Stromal cell of bone marrow (primary cell): Measurements from ENCODE around the gene MTMR11.

Experiments used
- DNase-seq: peaks from one replicate; pipeline ENCODE4 v3.0.0-alpha.2; 2012; ENCODE audit warnings: low read depth

Gene MTMR11

DNA sequence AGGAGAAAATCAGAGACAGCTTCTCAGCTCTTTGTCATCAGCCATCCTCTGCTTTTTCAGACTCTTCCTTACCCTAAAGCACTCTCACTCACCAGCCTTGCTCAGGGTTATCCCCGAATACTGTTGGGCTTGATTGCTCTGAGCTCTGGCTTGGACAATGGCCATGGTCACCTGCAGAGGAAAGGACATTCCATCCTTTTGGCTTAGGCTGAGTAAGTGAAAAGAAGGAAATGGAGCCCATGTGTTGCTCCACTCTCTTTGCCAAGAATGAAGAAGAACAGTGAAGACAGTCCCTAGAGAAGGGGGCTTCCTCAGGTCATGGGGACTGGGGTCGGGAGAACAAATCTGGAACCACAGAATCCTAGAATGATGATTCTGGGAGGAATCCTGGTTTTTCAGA, 2.3 kb downstream of the MTMR11 start:
- DNase-seq, result no peak

- no peak for DNase-seq
These were observed 3.5 kb downstream of the MTMR11 start for GRCh38 chr1:149933208-149933607.

DNA sequence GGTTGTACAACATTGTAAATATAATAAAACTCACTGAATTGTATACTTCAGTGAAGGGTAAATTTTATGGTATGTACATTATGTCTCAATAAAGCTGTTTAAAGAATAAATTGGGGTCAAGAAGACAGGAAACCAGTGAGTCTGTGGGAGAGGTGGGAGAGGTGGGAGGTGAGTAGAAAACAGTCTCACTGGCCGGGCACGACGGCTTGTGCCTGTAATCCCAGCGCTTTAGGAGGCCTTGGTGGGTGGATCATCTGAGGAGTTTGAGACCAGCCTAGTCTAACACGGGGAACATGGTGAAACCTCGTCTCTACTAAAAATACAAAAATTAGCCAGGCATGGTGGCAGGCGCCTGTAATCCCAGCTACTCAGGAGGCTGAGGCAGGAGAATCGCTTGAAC, 4.2 kb downstream of the MTMR11 start:
- DNase-seq, result no peak

GRCh38 chr1:149931212-149931790, 5.4 kb downstream of the MTMR11 start:
- no peak for DNase-seq

DNA sequence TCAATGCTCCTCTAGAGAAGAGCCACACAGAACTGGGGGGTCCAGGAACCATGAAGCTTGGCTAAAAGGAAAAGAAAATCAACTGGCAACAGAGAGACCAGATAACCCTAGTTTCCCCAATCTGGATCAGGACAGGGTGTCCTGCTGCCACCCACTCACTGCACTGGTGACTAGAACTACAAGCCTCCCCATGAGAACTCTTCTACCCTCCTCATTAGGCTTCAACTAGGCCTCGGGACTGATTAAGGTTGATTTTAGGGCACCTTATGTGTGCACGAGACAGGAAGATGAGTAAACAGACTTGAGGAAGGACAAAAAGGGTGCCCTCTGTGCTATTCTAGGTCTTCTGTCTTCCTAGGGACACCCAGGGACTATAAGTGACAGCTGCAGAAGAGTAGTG, 6.8 kb downstream of the MTMR11 start:
- no peak for DNase-seq

DNA sequence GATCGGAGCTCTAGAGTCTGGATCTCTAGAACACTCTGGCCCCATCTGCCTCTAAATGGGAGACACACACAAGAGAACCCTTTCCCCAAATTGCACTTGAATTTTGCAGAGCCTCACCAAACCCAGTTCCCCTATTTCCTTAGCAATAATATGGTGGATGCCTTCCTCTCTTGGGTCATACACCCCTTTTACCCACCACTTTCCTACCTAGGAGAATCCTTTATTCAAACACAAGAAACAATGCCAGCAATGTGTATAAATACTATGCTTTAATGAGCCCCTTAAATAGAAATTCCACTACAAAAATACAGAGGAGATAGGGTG, 8.3 kb downstream of the MTMR11 start:
- DNase-seq, result no peak

DNA sequence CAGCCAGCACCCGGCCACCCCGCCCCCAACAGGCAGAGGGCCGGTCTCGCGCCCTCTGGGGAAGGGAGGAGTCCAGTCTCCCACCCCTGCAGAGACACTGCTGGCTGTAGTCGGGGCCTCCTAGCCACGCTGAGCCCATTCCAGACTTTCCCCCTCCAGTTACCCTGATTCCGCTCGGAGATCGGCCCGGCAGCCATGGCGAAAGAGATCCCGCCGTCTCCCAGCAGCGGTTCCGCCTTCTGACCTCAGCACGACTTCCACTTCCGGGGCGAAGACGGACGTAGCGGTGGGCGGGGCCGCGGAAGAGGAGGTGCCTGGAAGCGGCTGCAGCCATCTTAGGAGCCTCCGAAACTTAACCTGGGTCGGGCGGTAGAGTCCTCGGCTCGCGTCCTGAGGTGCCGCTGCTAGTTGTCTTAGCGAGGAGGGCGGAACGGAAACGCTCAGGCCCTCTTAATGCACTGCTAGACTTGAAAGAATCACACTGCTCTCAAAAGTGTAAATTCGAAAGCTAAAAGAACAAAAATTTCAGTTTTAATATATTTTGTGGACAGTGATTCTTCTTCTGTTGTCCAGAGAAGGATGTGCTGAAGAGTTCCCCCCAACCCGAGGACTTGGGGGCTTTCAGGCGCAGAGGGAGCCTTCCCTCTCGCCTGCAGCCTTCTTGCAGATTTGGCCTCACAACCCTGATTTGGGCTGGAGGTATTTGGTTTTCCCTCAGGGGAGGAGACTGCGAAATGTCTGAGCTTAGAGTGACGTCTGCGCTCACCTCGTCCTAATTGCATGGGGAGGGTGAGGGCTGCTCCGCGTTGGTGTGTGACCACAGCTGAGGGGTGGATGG, 8.9 kb downstream of the MTMR11 start, which contains the start of gene SF3B4:
Gene SF3B4 (minus strand): TSS at position 241 of the 838 bp plus-strand sequence. CDS start 44 bp downstream, at position 197.
- peak; percentile 85 for DNase-seq

GRCh38 chr1:149927056-149927562, 9.6 kb downstream of the MTMR11 start:
- no peak for DNase-seq

GRCh38 chr1:149926296-149926695, 10.4 kb downstream of the MTMR11 start:
- DNase-seq, result no peak

- DNase-seq, result no peak
These were observed 10.9 kb downstream of the MTMR11 start for GRCh38 chr1:149925751-149926150.

GRCh38 chr1:149925345-149925744, 11.3 kb downstream of the MTMR11 start:
- DNase-seq, result no peak

- no peak for DNase-seq
These were observed 13.1 kb downstream of the MTMR11 start for GRCh38 chr1:149923626-149924025.

DNA sequence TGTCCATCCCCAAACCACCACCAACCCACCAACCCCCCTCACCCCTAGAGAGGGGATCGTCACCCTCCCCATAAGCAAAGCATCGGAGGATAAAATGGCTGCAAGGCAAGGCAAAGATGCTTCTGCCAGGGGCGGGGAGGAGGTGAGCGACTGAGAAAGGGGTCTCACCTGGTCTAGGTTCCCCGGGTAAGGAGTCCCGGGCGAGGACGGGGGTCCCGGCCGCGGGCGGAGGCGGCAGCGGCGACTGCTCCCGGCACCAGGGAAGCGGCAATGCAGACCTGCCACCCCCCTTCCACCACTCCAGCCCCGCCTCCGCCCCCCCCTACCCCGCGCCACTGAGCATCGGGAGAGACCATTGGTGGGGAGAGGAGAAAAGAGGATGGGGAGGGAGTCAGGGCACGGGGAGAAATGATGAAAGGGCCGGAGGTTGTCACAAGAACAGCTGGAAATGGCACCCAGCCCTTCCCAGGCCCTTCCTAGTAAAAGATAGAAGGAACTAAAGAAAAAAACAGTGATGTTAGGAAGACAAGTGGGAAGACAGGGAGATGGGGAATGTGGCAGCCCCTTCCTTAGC, 19.0 kb downstream of the MTMR11 start, which contains the start of gene SV2A:
Gene SV2A (minus strand): TSS at position 274 of the 574 bp plus-strand sequence. CDS start 4,004 bp downstream, outside the sequence.
- DNase-seq, result peak; percentile 41

DNA sequence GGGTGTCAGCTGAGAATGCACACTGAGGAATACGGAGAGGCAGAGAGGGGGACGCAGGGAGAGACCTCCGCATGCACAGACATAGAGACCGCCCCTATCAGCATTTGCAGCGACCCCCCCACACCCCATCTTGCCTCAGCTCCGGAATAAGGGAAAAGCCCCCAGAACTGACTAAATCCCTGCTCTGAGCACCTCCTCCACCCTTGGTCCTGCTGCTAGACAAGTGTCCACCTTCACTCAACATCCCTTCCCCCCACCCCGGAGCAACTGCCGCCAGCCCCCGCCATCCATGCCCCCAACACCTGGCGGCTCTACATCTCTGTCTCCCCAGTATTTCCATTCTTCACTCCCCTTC, 19.8 kb downstream of the MTMR11 start:
- DNase-seq, result no peak

- DNase-seq, result no peak
These were observed 20.3 kb downstream of the MTMR11 start for GRCh38 chr1:149916193-149916897.

DNA sequence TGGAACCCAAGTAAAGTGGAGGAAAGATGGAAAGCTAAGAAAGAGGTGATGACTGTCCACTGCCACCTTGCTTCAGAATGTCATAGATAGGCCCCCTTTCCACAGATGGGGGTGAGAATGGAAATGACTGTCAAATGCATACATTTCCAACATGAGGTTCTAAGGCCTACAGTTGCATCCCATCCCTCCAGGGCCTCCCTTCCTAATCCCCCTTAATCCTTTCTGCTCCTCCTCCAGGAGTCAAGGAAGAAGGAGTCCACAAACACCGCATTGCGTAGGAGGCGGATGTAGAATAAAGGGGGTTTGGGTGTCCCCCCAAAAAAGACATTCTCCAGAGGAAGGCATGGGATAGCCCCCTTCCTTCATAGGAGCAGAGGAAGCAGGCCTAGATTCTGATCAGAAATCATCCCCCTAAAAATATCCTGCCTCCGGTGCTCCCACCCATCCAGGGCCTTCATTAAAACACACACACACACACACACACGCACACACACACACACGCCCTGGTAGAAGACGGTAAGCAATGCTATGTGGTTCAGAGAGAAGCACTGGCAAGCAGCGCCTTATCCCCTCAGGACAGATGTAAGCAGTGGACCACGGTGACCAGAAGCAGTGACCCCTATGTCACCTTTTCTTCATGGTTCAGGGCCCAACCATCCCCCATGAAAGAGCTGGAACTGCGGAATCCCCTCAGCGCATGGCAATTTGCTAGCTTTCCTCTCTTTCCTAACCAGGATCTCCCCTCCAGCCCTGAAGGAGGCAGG, 21.1 kb downstream of the MTMR11 start:
- no peak for DNase-seq

GRCh38 chr1:149914545-149914944, 22.1 kb downstream of the MTMR11 start:
- no peak for DNase-seq

- no peak for DNase-seq
These were observed 30.1 kb downstream of the MTMR11 start for GRCh38 chr1:149906570-149907075.

DNA sequence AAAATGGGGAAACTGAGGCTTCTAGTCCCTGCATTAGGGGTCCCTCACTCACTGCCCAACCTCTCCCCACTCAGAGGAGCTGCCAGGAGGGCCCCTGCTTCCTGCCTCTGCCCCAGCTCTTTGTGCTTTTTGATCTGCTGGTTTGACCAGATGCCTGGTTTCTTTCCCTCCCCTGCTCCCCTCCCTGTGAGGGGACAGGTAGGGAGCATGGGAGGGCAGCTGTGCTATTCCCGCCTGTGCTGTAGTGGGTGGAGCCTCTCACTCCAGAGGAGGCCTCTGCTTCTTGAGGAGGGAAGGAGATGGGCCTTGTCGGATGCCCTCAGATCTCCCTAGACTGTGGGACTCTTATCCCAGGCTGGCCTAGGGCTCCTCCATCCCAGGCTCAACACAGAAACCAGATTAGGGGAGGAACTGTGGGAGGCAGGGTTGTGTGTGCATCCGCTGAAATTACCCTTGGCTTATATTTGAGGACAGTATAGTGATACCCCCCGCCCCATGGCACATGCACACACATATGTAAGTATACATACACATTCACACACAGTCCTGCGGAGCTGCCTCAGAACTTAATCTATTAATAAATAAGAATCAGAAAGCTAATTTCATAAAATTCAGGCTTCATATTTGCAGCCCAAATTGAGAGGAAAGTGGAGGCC, 32.7 kb downstream of the MTMR11 start:
- no peak for DNase-seq

DNA sequence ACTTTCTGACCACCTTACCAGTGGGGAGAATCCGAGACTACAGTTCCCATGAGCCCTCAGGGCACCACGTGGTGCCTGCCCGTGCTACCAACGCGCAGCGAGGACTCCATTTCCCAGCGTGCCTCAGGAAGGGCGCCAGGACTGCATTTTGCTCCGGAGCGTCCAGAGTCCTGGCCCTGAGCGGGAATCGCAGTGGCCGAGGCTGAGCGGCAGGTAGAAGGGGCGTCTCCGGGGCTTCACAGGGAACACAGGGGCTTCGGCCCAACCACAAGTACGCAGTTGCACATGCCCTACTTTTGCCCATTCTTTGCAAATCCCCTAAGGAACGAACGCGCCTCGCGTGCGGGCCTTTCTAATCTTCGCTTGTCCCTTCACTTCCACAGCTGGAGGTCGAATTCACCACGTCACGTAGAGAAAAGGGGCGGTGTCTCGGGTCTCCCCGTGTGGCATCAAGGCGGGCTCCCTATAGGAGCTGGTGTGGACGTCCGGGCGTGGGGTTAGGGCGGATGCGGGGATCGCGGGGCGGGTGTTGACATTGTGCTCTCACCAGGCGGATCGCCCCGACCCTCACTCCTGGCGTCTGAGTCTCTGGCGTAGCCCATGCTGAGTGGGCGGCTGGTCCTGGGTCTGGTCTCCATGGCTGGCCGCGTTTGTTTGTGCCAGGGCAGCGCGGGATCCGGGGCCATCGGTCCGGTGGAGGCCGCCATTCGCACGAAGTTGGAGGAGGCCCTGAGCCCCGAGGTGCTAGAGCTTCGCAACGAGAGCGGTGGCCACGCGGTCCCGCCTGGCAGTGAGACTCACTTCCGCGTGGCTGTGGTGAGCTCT, 37.0 kb downstream of the MTMR11 start, which contains the start of gene BOLA1:
Gene BOLA1 (plus strand): TSS at position 109 of the 825 bp plus-strand sequence. CDS start 492 bp downstream, at position 601.
- DNase-seq, result peak; percentile 89
